ENCODE data around the gene TOLLIP. TPM values are rescaled to one million over a fixed set of nuclear protein-coding genes. Genes with fewer than 3 reads are reported as not detected.
A peak's percentile ranks its signal among the peaks of the same experiment; 100 is the strongest.

The TOLLIP gene
- total RNA-seq, 1 donor from 2014 or later = 18.8 TPM

GRCh38 chr11:1285876-1286275 lies 23.6 kb downstream of the TOLLIP start:
- DNase-seq (ENCODE audit: low spot score in 2 of 2) (no peak), FAIRE-seq (no peak)

DNA sequence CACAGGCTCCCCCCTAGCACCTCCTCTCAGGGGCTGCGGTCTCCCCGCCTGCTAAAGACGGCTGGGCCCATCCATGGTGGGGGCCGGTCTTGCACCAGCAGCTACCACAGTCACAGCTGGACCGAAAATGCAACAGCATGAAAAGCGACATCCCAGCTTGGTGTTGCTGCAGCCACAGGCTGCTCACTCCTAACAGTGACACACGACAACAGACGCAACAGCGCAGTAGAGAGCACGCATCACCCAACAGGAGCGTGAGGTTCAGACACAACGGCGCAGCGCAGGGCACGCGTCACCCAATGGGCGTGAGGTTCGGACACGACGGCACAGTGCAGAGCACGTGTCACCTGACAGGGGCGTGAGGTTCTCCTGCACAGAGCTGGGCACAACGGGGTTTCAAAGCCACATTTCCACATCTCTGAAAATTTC lies 24.1 kb downstream of the TOLLIP start:
- DNase-seq (ENCODE audit: low spot score in 2 of 2) (no peak), FAIRE-seq (no peak)

GRCh38 chr11:1283906-1284305 lies 25.5 kb downstream of the TOLLIP start:
- FAIRE-seq (no peak), DNase-seq (ENCODE audit: low spot score in 2 of 2) (no peak)

- no peak for DNase-seq (ENCODE audit: low spot score in 2 of 2)
- no peak for FAIRE-seq
These were observed 26.3 kb downstream of the TOLLIP start for GRCh38 chr11:1283091-1283511.

DNA sequence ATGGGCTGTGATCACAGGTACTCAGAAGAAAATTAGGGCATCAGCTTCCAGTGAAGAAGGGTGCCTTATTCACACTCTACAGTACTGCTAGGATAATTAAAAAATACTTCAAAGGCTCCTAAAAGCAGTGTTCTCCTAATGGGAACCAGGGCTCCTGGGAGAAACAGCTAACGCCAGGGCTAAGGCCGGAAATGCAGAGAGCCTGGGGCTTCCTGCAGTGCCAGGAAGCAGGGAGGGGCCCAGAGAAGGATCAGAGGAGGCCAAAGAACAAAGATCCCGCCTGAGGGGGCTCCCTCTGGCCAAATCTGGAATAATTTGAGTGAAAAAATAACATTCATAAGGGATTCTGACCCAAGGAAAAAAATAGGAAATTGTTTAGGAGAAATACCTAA lies 27.5 kb downstream of the TOLLIP start:
- no peak for DNase-seq (ENCODE audit: low spot score in 2 of 2)
- FAIRE-seq = no peak

DNA sequence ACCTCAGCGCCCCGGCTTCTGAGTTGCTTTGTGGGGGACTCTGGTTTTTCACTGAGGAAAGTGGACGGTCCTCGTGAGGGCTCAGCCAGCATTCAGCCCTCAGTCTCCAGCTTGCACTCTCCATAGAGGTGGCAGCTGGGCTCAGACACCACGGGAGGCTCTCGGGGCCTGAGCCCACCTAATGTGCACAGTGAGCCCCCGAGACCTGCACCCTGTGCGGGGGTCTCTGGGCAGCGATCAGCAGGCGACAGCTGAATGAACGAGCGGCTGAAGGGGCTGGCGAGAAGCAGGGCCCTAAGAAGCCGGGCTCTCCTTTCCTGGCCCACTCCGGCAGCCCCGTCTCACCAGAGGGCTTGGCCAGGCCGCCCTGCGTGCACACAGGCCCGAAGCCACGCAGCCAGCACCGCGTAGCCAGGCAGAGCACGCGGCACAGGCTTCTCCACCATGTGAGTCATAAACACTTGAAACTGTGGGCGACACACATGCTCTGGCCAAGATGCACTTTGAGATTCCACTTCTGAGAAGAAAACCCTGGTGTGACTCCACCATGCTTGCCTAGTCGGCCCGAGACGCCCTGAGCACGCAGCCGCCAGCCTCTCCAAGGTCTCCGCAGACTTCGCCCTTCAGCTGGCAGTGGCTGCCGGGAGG lies 28.0 kb downstream of the TOLLIP start:
- DNase-seq (ENCODE audit: low spot score in 2 of 2) (no peak), FAIRE-seq (no peak)

- DNase-seq (ENCODE audit: low spot score in 2 of 2) (no peak), FAIRE-seq (no peak)
These were observed 29.1 kb downstream of the TOLLIP start for GRCh38 chr11:1280116-1281035.

- DNase-seq (ENCODE audit: low spot score in 2 of 2) (no peak), FAIRE-seq (no peak)
These were observed 29.8 kb downstream of the TOLLIP start for GRCh38 chr11:1279674-1280055.

- no peak for DNase-seq (ENCODE audit: low spot score in 2 of 2)
- FAIRE-seq = no peak
These were observed 30.4 kb downstream of the TOLLIP start for GRCh38 chr11:1278766-1279673.

- DNase-seq (ENCODE audit: low spot score in 2 of 2) (no peak), FAIRE-seq (no peak)
These were observed 31.4 kb downstream of the TOLLIP start for GRCh38 chr11:1277936-1278512.

- no peak for FAIRE-seq
- no peak for DNase-seq (ENCODE audit: low spot score in 2 of 2)
These were observed 32.4 kb downstream of the TOLLIP start for GRCh38 chr11:1276866-1277615.

DNA sequence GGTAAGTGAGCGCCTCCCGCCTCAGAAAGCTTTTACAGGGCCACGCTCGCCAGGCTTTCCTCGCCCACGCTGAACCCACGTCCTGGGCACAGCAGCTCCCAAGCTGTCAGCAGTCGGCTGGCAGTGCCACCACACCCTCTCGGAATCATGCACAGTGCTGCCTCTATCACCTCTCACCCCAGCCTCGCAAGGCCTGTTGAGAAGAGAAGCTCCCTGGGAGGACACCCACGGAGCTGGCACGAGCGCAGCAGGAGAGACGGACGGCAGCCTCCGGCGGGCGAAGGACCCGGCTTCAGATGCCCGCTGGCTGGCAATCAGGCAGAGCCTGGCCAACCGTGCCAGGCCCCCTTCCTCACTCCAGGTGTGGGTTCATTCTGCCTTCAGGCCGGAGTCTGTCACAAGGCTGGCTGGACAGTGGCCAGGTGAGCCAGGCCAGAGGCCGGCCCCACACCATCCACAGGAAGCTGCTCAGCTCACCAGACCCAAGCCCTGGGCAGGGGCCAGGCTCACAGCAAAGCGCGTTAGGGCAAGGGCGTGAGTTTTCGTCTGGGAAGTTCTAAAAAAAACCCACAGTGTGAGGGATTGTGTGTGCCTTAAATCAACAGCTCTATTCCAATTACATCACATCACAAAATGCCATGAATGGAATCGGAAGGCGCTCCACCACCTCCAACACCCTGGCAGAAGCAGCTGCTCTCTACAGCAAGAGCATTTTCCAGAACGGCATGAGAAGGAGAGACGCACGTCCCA lies 33.2 kb downstream of the TOLLIP start:
- FAIRE-seq = no peak
- peak in 1 of 2 donors; percentile 53 for DNase-seq (ENCODE audit: low spot score in 2 of 2)

GRCh38 chr11:1275021-1275420 lies 34.4 kb downstream of the TOLLIP start:
- no peak for FAIRE-seq
- DNase-seq (ENCODE audit: low spot score in 2 of 2) = no peak

- FAIRE-seq (no peak), DNase-seq (ENCODE audit: low spot score in 2 of 2) (no peak)
These were observed 34.9 kb downstream of the TOLLIP start for GRCh38 chr11:1274501-1274900.

- DNase-seq (ENCODE audit: low spot score in 2 of 2) = no peak
- no peak for FAIRE-seq
These were observed 36.9 kb downstream of the TOLLIP start for GRCh38 chr11:1272531-1272930.

DNA sequence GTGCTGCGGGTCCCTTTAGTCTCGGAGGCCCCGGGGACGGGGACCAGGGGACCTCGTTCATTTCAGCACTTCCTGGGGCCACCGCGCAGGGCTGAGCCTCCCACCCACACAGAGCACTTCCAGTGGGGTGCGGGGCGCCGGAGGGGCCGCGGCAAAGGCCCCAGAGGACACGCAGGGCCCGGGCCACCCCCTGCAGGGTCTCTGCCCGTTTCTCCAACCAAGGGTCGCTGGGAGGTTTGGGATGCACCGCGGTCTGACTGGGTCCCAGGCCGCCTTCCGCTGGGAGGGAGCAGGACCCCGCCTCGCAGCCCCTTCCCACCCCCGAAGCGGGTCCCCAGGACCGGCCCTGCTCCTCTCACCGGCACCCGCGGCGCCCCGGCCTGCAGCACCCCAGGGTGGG lies 37.5 kb downstream of the TOLLIP start:
- DNase-seq (ENCODE audit: low spot score in 2 of 2) = no peak
- FAIRE-seq = no peak

DNA sequence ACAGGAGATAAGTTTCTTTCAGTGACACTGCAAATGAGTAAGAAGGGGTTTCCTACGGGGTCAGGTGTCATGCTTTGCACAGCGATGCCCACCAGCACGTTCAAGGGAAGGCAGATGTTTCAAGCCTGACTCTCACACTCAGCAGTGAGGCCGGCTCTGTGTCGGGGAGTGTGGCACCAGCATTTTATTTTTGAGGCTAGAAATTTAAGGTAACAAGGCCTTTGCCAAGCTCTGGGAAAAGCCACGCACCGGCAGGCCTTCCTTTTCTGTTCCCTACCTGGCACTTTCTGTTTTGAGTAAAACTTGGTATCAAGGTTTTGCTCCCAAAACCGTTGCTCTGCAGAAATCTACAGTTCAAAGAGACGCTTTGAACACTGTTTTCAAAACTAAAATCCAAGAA lies 38.0 kb downstream of the TOLLIP start:
- DNase-seq (ENCODE audit: low spot score in 2 of 2) = no peak
- no peak for FAIRE-seq

GRCh38 chr11:1271002-1271401 lies 38.4 kb downstream of the TOLLIP start:
- DNase-seq (ENCODE audit: low spot score in 2 of 2) (peak in 1 of 2 donors; percentile 58), FAIRE-seq (no peak)

GRCh38 chr11:1270476-1270875 lies 39.0 kb downstream of the TOLLIP start:
- FAIRE-seq (no peak), DNase-seq (ENCODE audit: low spot score in 2 of 2) (no peak)

Data from frontal cortex (tissue), 4 donors.